ENCODE measurements around the gene METTL13.

The METTL13 gene

DNA sequence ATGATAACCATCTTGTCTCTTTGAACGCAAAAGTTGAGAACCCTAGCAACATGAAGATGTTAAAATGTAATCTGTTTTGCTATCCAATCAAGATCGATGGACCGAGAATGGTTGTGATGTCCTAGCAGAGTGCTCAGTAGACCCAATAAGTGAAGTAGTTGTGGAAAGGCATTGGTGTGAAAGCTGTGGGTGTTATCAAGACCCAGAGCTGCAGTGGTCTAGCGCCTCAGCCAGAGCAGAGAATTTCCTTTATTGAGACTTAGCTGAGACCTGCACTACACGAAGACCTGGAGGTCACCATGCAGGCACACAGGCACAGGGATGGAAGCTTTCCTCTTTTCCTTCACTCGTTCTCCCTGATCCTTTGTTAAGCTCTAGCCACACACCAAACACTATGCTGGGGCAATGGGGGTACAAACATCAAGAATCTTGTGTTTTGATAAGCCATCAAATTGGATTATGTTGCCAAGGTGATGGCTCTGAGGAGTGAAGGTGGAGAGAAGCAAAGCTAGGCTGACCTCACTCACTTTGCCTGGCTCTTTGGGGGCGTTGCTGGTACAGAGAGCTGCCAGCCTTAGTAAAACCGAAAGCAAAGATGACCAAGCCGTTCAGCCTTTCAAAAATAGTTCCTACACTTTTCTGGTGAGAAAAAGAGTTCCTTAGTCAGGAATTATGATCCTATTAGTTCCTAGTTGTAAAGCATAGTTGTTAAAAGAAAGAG lies 24.1 kb downstream of the METTL13 start:
- DNase-seq = no peak

DNA sequence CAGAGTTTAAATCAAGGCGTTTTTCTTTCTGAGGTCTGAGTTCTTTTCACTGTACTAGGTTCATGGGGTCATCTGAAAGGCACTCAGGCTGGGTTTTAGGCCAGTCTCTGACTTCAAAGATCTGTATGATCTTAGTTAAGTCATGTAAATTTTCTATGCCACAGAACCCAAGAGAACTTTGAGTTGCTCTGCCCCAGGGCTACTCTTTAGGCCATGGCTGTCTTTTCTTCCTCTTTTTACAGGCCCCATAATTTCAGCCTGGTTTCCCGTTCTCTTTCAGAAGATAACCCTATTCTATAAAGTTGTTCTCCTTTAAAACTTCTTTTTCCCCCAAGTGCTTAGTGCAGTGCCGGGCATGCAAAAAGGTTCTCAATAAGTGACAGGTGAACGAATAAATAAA lies 26.1 kb downstream of the METTL13 start:
- no peak for DNase-seq

DNA sequence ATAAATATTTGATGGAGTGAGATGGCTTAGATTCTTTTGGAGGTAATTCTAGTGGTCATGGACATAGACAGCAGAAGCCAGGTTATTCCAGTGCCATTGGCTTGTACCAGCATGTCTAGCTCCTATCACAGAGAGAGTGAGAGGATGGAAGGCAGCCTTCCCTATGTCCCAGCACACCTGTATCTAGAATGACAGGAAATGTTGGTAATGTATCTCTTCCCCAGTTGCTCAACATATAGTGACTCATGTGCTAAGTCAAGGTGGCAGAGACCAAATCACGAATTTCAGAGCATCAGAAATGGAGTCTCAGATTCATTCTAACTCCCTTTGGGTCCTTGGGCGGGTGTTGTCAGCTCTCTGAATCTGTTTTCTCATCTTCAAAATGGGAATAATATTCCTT lies 28.4 kb downstream of the METTL13 start:
- DNase-seq = no peak

DNA sequence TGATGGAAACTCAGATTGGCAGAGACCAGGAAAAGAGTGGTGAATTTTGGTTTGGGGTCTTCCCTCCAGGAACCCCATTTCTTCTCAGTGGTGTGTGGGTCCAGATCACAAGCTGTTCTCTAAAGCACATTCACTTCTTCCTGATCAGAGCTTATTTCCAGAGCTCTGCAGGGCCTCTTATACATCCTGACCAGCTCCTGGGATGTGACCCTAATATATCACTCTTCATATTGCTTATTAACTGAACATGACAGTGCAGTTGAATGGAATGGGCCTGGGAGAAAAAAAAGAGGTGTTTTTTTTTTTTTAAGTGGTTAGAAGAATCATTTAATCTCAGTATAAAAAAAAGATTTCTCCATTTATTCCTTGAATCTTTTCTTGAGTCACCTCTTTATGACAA lies 30.2 kb downstream of the METTL13 start:
- DNase-seq = no peak

DNA sequence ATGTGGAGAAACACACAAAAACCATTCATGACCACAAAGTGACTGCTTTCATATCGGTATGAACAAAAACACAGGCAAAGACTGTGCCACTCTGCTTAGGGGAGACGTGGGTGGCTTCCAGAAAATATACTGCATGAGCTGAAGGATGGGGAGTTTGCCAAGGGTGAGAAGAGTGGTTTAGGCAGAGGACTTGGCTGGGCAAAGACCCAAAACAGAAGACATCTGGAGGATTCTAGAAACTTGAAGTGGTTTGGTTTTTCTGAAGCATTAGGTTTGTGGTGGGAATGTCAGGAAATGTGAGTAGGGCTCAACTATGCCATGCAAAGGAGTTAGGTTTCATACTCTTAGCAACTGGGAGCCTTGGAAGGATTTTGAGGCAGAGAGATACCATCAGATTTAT lies 33.2 kb downstream of the METTL13 start:
- DNase-seq = no peak

DNA sequence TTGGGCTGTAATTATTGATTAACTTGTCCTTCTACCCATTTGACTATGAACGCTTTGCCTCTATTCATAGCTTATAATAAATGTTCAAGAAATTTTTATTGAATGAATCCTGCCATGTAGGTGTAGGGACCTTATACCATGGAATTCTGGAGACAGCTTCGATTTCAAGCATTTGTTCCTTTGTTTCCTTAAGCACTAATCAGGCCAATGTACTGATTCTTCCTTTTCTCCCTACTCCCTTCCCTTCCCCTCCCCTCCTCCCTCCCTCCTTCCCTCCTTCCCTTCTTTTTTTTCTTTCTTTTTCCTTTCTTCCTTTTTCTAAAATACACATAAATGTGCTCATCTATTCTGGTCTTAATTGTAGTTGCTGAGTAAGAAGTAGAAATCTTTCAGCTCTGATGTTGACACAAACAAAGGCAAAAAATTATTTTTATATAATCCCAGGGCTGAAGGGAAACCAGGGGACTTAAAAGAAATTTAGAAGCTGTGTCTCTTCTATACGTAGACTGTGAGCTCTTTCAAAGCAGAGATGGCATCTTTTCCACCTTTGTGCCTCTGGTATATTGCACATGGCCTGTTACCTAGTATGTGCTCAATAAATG lies 34.9 kb downstream of the METTL13 start:
- no peak for DNase-seq

DNA sequence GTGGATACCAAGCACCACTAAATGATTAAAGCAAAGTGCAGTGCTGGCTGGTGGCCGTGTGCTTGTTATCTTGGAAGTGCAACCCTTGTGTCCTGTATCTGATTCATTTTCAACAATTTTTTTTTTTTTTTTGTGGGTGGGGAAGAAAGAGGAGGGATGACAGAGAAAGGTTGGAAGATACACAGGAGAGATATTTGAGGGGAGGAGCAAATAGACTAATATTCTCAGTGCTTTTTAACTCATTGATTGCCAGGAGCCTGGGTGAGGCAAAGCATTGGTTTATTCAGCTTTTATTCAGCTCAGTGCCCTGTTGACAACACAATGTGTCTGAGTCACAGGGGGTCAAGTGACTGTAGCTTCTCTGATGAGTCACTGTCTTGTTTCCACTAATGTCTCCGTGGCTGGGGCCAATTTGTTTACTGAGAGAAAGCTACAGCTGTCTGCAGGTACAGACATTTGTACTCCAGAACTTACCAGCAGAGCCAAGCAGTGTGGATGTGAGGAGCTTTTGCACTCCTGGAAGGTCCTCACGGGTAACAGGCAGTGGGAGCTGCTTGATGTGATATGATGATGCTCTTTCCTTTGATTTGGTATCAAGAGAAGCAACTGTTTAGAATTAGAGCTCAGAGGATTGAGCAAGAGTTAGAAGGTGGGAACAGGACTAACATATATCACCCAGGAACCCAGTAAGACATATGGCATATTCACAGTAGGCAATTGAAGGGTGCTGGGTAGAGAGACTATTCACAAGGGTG lies 36.2 kb downstream of the METTL13 start:
- peak in 1 of 2 donors; percentile 27 for DNase-seq

DNA sequence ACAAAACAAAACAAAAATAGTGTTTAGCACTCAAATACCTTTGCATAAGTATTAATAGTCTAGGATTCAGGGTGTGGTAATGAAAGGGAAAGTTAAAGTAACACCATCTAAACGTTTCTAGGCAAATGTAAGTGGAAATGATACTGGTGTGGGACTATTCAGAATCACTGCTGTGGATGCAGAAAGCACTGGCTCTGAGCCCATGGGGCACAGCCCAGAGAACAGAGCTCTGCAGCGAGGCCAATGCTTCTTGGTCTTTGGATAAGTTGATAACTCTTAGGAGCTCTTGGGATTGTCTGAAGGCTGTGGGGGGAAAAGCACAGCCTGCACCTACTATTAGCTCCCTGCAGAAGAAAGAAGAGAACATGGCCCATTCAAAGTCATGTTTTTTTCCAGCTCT lies 38.5 kb downstream of the METTL13 start:
- no peak for DNase-seq

DNA sequence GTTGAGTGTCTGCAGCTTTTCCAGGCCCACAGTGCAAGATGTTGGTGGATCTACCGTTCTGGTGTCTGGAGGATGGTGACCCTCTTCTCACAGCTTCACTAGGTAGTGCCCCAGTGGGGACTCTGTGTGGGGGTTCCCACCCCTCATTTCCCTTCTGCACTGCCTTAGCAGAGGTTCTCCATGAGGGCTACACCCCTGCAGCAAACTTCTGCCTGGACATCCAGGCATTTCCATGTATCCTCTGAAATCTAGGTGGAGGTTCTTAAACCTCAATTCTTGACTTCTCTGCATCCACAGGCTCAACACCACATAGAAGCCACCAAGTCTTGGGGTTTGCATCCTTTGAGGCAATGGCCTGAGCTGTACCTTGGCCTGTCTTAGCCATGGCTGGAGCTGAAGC lies 45.5 kb downstream of the METTL13 start:
- DNase-seq = no peak

DNA sequence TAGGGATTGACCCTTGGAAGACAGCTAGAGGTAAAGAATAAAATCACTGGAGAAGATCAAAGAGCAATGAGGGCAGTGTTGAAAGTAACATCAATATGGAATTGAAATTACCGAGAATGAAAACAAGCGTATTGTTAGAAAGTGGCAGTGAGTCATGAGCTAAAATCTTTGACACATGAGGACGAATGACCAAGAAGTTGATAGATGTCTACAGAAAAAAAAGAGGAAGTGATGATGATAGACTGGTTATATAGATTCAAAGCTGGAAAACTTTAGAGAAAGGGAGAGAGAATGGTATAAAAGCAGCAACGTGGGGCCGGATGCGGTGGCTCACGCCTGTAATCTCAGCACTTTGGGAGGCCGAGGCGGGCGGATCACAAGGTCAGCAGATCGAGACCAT lies 47.3 kb downstream of the METTL13 start:
- no peak for DNase-seq

DNA sequence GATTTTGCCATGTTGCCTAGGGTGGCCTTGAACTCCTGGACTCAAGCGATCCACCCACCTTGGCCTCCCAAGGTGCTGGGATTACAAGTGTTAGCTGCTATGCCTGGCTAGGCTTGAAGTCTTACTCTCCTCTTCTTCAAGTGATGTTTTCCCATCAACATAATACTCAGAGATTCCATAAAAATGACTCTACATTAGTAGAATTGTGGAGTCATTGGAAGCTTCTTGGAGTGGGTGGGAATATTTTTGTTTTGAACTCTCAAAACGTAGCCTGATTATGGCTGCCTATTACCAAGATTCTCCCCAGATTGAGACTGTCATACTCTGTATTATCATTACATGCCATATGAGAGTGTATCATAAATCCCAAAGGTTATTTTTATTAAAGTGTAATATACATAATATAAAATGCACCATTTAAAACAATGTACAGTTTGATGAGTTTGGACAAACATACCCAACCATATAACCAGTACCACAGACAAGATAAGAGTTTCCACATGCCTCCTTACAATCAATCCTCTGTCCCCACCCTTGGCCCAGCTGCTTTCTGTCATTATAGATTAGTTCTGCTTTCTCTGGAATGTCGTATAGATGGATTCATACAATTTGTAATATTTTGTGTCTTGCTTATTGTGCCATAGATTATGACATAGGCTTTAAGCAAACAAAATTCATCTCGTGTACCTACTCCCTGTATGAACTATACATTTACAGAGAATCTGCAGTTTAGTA lies 51.8 kb downstream of the METTL13 start:
- no peak for DNase-seq

DNA sequence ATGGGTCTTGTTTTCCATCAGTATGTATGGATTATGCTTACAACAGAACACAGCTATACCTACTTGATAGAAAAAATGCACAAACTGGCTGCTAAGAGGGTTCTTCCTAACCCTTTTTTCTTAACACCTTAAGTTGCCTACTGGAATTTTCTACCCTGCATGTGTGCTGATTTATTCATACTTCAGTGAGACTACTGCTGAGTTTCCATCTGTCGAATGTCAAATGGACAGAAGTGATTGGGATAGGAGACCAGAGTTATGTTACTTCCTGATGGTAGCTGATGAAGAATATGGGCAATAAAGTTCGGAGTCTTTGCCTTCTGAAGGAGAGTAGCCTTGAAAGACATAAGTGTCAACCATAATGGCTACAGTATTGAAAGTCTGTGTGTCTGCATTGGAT lies 53.4 kb downstream of the METTL13 start:
- DNase-seq = no peak

DNA sequence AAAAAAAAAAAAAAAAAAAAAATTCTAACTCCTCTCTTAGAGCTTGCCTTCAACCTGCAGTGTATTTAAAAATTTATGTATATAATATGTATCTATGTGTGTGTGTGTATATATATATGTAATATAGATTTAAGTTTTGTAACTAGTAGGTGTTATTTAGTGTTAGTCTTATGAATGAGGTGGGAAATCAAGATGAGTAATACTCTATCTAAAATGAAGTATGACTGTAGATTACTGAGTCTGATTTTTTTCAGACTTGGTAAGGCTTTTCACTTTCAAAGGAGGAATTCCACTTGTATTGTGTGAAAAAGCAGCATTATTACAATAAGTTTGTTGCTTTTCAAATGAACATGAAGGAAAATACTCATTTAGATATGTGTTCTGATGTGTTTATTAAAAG lies 54.4 kb downstream of the METTL13 start:
- DNase-seq = no peak

DNA sequence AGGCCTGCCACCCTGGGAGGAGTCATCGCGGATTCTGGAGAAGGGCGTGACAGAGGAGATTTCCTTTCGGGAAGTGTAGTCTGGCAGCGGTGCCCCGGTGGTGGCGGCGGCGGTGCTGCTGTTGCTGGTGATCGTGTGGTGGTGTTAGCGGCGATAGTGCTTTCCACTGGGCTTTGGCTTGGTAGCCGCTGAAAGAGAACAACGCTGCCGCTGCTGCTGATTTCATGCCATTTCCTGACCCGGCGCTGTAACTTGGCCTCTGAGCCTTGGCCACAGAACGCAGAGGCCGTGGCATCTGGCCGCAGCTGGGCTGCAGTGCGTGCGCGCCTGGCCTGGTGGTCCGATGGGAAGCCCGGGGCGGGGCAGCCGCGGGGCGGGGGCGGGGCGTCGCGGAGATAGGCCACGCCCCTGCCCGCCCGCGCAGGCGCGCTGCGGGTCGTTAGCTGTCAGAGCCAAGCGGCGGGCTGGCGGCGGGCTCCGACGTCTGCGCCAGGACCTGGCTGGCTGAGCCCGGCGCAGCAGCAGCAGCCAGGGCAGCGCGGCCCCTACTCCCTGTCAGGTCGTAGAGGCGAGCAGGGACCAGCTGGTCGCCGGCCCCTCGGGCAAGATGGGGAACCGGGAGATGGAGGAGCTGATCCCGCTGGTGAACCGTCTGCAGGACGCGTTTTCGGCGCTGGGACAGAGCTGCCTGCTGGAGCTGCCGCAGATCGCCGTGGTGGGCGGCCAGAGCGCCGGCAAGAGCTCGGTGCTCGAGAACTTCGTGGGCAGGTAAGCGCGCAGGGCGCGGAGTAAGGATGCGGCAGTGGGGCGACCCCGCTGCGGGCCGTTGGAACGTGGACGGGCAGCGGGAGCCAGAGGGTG lies 59.8 kb downstream of the METTL13 start, which contains the start of gene DNM3:
DNM3 (plus strand) TSS at position 449 of the 861 bp plus-strand sequence; CDS start at position 608, 159 bp downstream.
- DNase-seq = peak; percentile 89 to 93

DNA sequence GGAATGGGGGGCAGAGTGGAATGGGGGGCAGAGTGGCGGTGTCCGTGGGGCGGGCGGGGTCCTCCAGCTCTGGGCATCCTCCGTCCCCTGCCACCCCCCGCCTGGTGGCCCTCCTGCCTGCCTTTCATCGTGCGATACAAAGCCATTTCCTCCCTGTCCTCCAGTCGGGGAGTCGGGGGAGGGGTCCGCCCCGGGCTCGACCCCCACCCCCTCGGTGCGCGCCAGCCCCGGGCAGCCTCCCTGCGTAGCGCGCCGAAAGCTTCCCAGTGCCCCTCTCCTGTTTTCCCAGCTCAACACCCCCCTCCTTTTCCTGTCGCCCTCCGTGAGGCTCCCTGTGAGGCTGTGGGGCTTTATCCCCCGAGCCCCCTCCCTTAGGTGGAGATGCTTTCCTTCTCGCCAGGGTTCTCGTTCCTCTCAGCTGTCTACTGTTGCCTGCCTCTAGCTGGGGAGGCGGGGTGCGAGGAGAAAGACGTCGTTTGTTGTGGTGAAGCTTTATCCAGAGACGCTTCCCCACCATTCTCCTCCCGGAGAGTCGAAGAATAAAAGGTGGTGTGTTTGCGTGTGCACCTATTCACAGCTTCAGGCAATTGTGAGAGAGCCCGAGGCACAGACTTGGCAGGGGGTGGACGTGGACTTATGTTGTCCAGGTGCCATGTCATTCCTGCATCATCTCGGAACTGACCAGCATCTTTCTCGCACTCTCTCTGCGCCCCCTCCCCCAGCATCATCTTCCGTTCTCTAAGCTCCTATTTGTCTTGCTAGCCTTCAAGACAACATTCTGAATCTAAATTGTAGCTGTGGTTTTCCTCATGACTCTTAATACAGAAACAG lies 60.7 kb downstream of the METTL13 start:
- peak; percentile 41 to 42 for DNase-seq

DNA sequence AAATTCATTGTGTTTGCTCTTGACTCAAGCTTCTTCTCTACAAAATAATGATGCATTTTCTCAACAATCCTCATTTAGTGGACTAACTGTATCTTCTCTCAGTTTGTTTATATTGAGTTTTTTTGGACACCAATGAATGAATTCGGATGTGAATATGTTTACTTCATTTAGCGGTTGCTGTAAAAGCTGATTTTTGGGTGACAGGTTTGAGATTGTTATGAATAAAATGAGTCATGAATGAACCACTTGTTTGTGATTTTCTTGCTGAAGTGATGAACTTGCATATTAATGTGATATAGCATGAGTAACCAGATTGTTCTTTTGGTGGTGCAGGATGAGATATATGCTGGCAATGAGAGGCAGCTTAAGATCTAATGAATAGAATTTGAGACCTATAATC lies 62.9 kb downstream of the METTL13 start:
- DNase-seq = no peak

DNA sequence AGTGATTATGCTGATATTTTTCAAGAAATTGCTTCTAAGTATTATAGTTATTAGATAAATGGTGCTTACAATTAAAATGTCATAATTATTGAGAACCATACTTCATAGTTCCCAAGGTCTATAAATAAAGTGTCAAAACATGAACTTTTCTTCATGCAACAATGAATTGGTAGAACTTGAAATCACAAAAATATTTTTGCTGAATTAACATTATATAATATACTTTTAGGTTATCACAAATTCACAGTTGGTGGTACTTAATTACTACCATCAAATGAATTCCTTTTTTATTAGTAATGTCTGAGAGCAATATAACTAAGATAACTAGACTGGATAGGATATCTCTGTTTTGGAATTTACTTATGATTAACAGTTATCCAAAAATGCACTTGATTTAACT lies 64.5 kb downstream of the METTL13 start:
- DNase-seq = no peak
